Stimulated activated CD8-positive, alpha-beta memory T cell treated with anti-CD3 and anti-CD28 coated beads, Interleukin-12 subunit alpha, Interleukin-12 subunit beta, amount 100 ng/mL, for 24 hours (primary cell): ENCODE measurements around the gene C2CD3.
"Not testable (repeated sequence)": the region's sequence is repeated elsewhere in the genome, so short reads cannot be mapped to it uniquely, and the experiment has no call there.

ENCODE experiments used
- DNase-seq: peaks from one replicate; pipeline ENCODE4 v3.0.0-alpha.2; 2020; ENCODE audit errors: extremely low read depth

C2CD3 gene

DNA sequence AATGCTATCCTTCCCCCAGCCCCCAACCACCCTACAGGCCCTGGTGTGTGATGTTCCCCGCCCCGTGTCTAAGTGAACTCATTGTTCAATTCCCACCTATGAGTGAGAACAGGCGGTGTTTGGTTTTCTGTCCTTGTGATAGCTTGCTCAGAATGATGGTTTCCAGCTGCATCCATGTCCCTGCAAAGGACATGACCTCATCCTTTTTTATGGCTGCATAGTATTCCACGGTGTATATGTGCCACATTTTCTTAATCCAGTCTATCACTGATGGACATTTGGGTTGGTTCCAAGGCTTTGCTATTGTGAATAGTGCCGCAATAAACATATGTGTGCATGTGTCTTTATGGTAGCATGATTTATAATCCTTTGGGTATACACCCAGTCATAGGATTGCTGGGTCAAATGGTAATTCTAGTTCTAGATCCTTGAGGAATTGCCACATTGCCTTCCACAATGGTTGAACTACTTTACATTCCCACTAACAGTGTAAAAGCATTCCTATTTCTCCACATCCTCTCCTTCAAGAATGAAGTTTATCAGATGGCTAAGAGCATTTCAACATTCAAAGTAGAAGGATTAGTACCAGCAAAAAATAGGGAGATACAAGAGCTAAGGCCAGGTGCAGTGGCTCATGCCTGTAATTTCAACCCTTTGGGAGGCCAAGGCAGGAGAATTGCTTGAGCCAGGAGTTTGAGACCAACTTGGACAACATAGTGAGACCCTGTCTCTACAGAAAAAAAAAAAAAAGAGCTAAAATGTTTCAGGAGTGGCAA, 50.4 kb downstream of the C2CD3 start:
- not testable (repeated sequence) for DNase-seq

- no peak for DNase-seq
Measured at GRCh38 chr11:74116719-74117118, 54.1 kb downstream of the C2CD3 start.

DNA sequence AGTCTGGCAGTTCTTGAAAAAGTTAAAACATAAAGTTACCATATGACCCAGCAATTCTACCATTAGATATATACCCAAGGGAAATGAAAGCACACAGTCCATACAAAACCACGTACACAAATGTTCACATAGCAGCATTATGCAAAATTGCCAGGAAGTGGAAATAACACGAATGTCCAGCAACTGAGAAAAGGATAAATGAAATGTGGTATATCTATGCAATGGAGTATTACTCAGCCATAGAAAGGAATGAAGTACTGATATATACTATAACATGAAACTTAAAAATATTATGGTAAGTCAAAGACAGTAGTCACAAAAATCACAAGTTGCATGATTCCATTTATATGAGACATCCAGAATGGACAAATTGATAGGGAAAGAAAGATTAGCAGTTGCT, 57.9 kb downstream of the C2CD3 start:
- DNase-seq: no peak

GRCh38 chr11:74106124-74106523, 64.7 kb downstream of the C2CD3 start:
- DNase-seq: no peak

DNA sequence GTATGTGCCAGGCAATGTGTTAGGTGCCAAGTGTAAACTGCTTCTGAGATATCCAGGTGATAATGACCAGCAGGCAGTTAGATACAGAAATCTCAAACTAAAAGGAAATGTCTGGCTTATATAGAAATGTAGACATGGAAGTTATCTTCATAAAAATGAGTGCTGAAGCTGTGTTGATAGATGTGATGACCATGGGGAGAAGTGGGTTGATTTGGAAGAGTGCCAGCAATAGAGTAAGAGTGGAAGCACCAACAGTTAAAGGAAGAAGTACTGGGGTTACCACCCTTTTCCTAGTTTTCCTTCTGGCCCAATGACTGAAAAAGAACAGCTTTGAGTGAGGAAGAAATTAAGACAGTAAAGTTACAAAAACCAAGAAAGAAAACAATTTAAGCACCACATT, 68.5 kb downstream of the C2CD3 start:
- DNase-seq: no peak

- no peak for DNase-seq
Measured at GRCh38 chr11:74100735-74101134, 70.1 kb downstream of the C2CD3 start.

GRCh38 chr11:74100231-74100630, 70.6 kb downstream of the C2CD3 start:
- no peak for DNase-seq

DNA sequence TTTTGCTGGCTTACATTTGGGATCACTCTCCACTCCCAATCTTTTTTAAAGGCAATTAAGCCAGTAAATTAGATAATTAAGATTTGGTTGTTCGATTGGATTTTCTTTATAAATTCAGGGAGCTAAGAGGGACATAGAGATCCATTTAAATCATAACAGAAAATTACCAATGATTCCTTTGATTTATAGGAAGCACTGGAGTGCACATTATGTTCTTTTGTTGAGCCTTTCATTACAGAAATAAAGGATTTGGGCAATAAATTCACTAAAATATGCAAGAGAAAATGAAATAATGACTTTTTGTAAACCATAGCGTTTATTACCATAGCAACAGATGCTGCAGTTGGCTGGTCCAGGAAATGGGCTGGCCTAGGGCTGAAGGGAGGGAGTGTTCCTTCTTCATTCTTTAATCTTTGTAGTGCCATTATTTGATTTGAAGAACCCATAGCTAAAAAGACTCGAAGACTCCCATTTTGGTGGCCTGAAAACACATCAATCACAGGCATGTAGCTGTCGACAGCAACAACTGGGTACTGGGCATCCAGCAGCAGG, 73.0 kb downstream of the C2CD3 start:
- DNase-seq: no peak

GRCh38 chr11:74094393-74094792, 76.4 kb downstream of the C2CD3 start:
- DNase-seq: no peak

- DNase-seq: no peak
Measured at GRCh38 chr11:74092425-74092824, 78.4 kb downstream of the C2CD3 start.

DNA sequence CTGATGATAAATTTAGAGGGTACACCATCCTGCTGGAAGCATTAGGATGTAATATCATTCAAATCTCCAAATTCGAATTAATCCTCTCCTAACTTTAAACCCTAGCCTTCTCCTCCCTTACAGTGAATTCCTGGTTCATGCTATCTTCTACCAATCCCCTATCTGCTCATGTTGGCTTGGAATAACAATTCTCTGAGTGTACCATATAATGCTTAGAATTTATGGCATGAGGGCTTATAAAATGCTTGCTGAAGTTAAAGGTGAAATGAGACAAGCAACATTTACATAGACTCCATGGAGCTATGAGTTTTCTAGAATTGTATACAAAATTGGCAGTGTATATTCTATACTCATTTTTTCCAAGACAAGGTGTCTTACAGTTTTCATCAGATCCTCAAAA, 79.3 kb downstream of the C2CD3 start:
- no peak for DNase-seq

DNA sequence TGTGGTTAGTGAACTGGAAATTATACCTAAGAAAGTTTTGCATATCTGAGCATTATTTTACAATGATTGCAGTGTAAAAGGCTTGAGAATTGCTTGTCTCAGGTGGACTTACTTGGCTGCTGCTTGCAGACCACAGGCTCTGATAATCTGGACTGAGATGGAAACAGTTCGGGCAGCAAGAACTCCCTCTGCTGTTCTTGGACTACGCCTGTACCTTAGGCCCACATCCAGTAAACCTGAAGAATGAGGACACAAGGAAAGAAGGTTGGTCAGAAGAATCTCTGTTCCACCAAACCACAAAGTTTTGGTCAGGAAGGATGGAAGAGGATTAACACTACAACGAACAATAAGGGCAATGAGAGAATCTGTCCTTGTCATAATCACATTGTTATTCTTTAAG, 80.1 kb downstream of the C2CD3 start:
- no peak for DNase-seq

- DNase-seq: no peak
Measured at GRCh38 chr11:74086242-74086884, 84.4 kb downstream of the C2CD3 start.

- no peak for DNase-seq
Measured at GRCh38 chr11:74085542-74085892, 85.3 kb downstream of the C2CD3 start.

DNA sequence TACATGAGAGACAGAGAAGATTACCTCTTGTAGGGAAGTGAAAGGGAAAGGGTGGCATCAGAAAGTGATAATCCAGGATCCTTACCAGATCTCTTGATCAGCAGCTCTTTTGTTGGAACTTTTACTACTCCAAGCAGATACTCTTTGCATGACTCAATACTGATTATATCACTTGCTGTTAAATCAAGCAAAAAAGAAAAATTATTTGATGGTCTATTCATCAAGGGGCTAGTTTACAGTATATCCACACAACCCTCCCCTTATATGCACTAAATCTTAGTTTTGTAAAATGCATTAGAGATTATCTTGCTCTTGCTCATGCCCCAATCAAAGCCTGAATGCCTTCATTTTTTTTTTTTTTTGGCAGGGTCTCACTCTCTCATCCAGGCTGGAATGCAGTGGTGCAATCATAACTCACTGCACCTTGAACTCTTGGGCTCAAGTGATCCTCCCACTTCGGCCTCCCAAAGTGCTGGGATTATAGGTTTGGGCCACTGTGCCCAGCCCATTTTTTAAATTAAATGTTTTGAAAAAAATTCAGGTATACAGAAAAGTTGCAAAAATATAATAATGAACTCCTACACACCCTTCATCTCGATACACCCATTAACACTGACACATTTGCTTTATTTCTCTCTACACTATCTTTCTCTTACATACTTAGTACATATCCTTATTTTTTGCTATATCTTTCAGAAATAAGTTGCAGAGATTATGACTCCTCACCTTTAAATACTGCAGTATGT, 85.8 kb downstream of the C2CD3 start:
- no peak for DNase-seq

- not testable (repeated sequence) for DNase-seq
Measured at GRCh38 chr11:74083927-74084326, 86.9 kb downstream of the C2CD3 start.

DNA sequence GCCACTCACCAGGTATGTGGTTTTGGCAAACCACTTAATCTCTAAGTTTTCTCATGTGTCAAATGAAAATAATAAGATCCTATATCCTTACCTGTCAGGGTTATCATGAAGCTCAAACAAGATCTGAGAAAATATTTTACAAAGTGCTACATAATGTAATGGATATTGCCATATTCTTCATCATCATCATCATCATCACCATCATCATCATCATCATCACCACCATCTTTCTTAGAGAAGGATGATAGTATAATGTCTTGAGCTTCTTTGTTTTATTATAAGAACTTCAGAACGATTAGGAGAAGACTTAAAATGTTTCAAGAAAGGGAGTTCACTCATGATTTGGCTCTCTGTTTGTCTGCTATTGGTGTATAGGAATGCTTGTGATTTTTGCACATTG, 89.4 kb downstream of the C2CD3 start:
- DNase-seq: no peak

- no peak for DNase-seq
Measured at GRCh38 chr11:74077193-74077592, 93.6 kb downstream of the C2CD3 start.

DNA sequence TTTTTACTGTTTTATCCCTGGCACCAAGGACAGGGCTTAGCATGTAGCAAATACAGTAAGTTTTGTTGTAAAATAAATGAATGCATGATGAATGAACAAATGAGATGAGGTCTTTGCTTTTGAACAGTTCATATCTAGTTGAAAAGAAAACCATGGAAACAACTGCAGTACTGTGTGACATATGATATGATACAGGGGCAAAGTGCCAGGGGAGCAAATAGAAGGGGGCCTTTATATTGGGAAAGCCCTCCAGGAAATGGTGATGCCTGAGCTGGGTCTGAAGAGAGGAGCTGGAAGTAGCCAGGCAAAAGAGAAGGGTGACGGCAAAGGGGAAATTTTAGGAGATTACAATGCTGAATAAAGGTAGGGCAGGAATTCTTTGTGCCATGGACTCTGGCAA, 98.1 kb downstream of the C2CD3 start:
- no peak for DNase-seq

DNA sequence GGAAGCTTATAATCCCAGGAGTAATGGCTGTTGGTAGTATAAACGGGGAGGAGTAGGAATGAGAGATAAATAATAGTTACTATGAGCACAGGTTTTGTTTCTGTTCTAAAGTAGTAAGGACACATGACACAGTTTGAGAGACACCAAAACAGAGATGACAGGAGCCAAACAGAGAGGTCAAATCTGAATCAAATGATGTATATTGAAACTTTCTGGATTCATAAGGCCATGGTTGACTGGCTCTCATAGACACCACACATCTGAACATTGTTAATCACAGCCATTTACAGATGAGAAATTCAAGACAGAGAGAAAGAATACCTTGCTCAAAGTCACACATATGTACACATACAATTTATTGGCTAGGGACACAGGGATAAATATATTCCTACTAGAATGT, 98.5 kb downstream of the C2CD3 start:
- no peak for DNase-seq

GRCh38 chr11:74070723-74071492, 99.9 kb downstream of the C2CD3 start:
- no peak for DNase-seq
